Neural progenitor cell (in vitro differentiated cells): ENCODE results near the gene DHRS12. TPM values are rescaled to one million over a fixed set of nuclear protein-coding genes. Genes with fewer than 3 reads are reported as not detected.

Experiments used
- DNase-seq: peaks from one replicate; pipeline ENCODE4 v3.0.0-alpha.2; 2016; ENCODE audit warnings: low spot score
- H2AFZ ChIP-seq: fragments of 200-600 bp; sonication (generic); replicated peaks from 2 replicates; pipeline ENCODE4 v1.6.1; 2016; ENCODE audit warnings: antibody characterized with exemption
- H3F3A ChIP-seq: fragments of 200-600 bp; sonication (generic); 2 replicates; pipeline ENCODE4 v1.6.1; 2016; ENCODE audit warnings: antibody characterized with exemption, low read depth
- H3K27ac ChIP-seq: fragments of 200-600 bp; sonication (generic); 2 replicates; pipeline ENCODE4 v1.5.1; 2016; ENCODE audit warnings: mild to moderate bottlenecking
- H3K27me3 ChIP-seq: fragments of 200-600 bp; sonication (generic); 2 replicates; pipeline ENCODE4 v1.6.1; 2016; ENCODE audit warnings: mild to moderate bottlenecking, moderate library complexity
- H3K36me3 ChIP-seq: fragments of 200-600 bp; sonication (generic); 2 replicates; pipeline ENCODE4 v1.5.1; 2016
- H3K4me1 ChIP-seq: fragments of 200-600 bp; sonication (generic); 2 replicates; pipeline ENCODE4 v1.6.1; 2016; ENCODE audit warnings: mixed run types
- H3K4me2 ChIP-seq: fragments of 200-600 bp; sonication (generic); 2 replicates; pipeline ENCODE4 v1.6.1; 2016
- H3K4me3 ChIP-seq: fragments of 200-600 bp; sonication (generic); 2 replicates; pipeline ENCODE4 v1.5.1; 2016
- H3K79me2 ChIP-seq: fragments of 200-600 bp; sonication (generic); 2 replicates; pipeline ENCODE4 v1.6.1; 2016; ENCODE audit warnings: low read depth
- H3K9ac ChIP-seq: fragments of 200-600 bp; sonication (generic); 2 replicates; pipeline ENCODE4 v1.6.1; 2016
- H3K9me3 ChIP-seq: fragments of 200-600 bp; sonication (generic); 2 replicates; pipeline ENCODE4 v1.5.1; 2016; ENCODE audit warnings: low read depth
- H4K20me1 ChIP-seq: fragments of 200-600 bp; sonication (generic); 2 replicates; pipeline ENCODE4 v1.6.1; 2016; ENCODE audit warnings: low read depth
- H3K27ac Mint-ChIP-seq: 3 replicates; pipeline ENCODE4 v1.8.0; 2021; ENCODE audit warnings: mixed read lengths
- H3K27me3 Mint-ChIP-seq: 2 replicates; pipeline ENCODE4 v1.8.0; 2022; ENCODE audit warnings: low read depth, mild to moderate bottlenecking, inconsistent platforms, moderate library complexity, mixed read lengths; ENCODE audit not compliant: insufficient read depth
- H3K36me3 Mint-ChIP-seq: 3 replicates; pipeline ENCODE4 v1.8.0; 2021; ENCODE audit warnings: mixed read lengths
- H3K4me1 Mint-ChIP-seq: 3 replicates; pipeline ENCODE4 v1.8.0; 2021; ENCODE audit warnings: mixed read lengths
- H3K4me3 Mint-ChIP-seq: 3 replicates; pipeline ENCODE4 v1.8.0; 2021; ENCODE audit warnings: mild to moderate bottlenecking, moderate library complexity, mixed read lengths
- H3K9me3 Mint-ChIP-seq: 3 replicates; pipeline ENCODE4 v1.8.0; 2020; ENCODE audit warnings: mixed read lengths
- EZH2 ChIP-seq: fragments of 200-600 bp; sonication (generic); IDR thresholded peaks from 2 replicates; pipeline ENCODE4 v1.6.1; 2017; ENCODE audit warnings: antibody characterized with exemption, mild to moderate bottlenecking, moderate library complexity
- EZH2phosphoT487 ChIP-seq: fragments of 200-600 bp; sonication (generic); IDR thresholded peaks from 2 replicates; pipeline ENCODE4 v1.6.1; 2017; ENCODE audit warnings: antibody characterized with exemption
- total RNA-seq: library from RNA; depleted of rRNA; stranded (reverse); fragments of >200 nt; gene quantifications from 2 replicates; pipeline ENCODE4 v1.2.3, GENCODE V29; 2015; ENCODE audit warnings: low replicate concordance
- TF ChIP-seq, protein P1 (sequence below): fragments of 200-600 bp; sonication (generic); IDR thresholded peaks from 2 replicates; pipeline ENCODE4 v1.5.1; 2017; ENCODE audit warnings: antibody characterized with exemption, mild to moderate bottlenecking

The DHRS12 gene
- total RNA-seq, 1 donor from 2014 or later = 5.2 TPM

DNA sequence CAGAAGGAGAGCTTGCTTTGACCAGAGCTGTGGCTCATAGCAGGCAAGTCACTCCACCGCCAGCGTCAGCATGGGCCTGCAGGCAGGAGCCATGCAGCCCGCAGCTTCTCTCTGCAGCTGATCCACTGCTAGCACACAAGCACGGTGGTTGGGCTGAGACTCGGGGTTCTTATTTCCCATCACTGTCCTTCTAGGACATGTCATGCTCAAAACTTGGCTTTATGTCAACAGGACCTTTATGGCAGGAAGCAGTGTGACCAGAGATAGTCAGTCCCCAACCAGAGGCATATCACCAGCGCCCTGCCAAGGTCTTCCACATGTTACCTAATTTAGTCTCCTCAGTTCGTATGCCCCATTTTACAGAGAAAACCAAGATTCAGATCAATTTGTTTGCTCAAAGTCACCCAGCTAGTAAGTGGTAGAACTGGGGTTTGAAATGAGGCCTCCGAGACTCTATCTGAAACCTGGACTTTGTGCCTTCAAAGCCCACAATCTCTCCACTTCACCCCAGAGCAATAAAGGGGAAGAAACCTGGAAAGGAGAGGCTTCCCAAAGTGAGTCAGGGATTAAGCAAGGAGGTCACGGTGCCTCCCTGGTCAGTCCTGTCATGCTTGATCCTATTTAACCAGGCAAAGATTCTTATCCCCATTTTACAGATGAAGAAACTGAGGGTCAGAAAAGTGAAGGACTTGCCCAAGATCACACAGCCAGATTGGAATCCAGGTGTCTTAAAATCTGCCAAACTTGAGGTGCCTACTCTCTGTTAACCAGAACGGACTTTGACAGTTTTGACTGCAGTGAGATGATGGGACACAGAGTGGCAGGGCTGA lies 36.0 kb upstream of the DHRS12 start:
- H3K36me3 Mint-ChIP-seq = no peaks in the 10 kb centered on the region
- H3F3A ChIP-seq = no peaks in the 10 kb centered on the region
- H3K9ac ChIP-seq = no peak overlapping the region
- H3K4me2 ChIP-seq = no peak overlapping the region
- no peak overlapping the region for H3K4me3 ChIP-seq
- H3K4me1 Mint-ChIP-seq = peaks cover 12% of the 10 kb centered on the region
- no peaks in the 10 kb centered on the region for H3K27me3 ChIP-seq
- peaks cover 2% of the 10 kb centered on the region for H3K27me3 Mint-ChIP-seq
- H3K4me3 Mint-ChIP-seq = no peak overlapping the region
- no peaks in the 10 kb centered on the region for H3K9me3 ChIP-seq
- H3K4me1 ChIP-seq = peaks cover 6% of the 10 kb centered on the region
- TF ChIP-seq EZH2phosphoT487 = no peak
- TF ChIP-seq EZH2 = no peak
- TF ChIP-seq, protein P1, sequence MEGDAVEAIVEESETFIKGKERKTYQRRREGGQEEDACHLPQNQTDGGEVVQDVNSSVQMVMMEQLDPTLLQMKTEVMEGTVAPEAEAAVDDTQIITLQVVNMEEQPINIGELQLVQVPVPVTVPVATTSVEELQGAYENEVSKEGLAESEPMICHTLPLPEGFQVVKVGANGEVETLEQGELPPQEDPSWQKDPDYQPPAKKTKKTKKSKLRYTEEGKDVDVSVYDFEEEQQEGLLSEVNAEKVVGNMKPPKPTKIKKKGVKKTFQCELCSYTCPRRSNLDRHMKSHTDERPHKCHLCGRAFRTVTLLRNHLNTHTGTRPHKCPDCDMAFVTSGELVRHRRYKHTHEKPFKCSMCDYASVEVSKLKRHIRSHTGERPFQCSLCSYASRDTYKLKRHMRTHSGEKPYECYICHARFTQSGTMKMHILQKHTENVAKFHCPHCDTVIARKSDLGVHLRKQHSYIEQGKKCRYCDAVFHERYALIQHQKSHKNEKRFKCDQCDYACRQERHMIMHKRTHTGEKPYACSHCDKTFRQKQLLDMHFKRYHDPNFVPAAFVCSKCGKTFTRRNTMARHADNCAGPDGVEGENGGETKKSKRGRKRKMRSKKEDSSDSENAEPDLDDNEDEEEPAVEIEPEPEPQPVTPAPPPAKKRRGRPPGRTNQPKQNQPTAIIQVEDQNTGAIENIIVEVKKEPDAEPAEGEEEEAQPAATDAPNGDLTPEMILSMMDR = no peak
- H3K27ac Mint-ChIP-seq = peak overlapping the region; percentile 21
- H3K36me3 ChIP-seq = no peaks in the 10 kb centered on the region
- no peaks in the 10 kb centered on the region for H4K20me1 ChIP-seq
- H3K9me3 Mint-ChIP-seq = no peaks in the 10 kb centered on the region
- no peak overlapping the region for H2AFZ ChIP-seq
- H3K79me2 ChIP-seq = no peaks in the 10 kb centered on the region
- DNase-seq = no peak
- no peak overlapping the region for H3K27ac ChIP-seq

DNA sequence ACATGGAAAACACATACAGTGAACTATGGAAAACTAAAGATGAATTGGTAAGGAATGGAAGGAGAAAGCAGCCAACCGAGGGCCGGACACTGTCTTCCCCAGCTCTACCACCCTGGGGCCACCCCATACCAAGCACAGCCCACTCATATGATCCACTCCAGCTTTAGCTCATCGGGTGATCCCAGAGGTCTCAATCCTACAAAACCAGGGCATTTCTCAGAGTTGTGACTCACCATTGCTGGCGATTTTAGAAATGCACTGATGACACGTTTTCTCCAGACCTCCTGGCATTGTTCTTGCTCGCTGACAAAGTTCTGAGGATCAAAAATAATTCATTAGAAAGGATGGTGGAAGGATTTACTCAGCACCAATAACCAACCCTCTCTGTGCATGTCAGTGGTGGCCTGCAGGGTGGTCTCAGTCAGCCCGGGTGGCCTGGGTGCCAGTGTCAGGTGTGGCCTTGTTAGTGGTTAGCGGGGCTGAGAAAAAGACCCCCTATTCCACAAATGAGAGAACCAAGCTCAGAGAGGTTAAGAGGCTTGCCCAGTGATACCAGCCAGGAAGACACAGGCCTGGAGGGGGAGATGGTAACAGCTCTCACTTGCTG lies 34.4 kb upstream of the DHRS12 start:
- no peak overlapping the region for H2AFZ ChIP-seq
- Mint-ChIP-seq H3K9me3 (no peaks in the 10 kb centered on the region), H3K27ac (no peak overlapping the region), H3K27me3 (peaks cover 2% of the 10 kb centered on the region), H3K36me3 (no peaks in the 10 kb centered on the region), H3K4me1 (peaks cover 12% of the 10 kb centered on the region), H3K4me3 (no peak overlapping the region)
- no peak overlapping the region for H3K4me2 ChIP-seq
- no peaks in the 10 kb centered on the region for H4K20me1 ChIP-seq
- H3K36me3 ChIP-seq = no peaks in the 10 kb centered on the region
- no peaks in the 10 kb centered on the region for H3K79me2 ChIP-seq
- H3K27ac ChIP-seq = no peak overlapping the region
- H3F3A ChIP-seq = no peaks in the 10 kb centered on the region
- H3K4me1 ChIP-seq = peaks cover 6% of the 10 kb centered on the region
- no peak overlapping the region for H3K4me3 ChIP-seq
- no peak overlapping the region for H3K9ac ChIP-seq
- H3K27me3 ChIP-seq = no peaks in the 10 kb centered on the region
- DNase-seq = no peak
- H3K9me3 ChIP-seq = no peaks in the 10 kb centered on the region
- TF ChIP-seq, protein P1 = no peak
- TF ChIP-seq EZH2 (no peak), EZH2phosphoT487 (no peak)

DNA sequence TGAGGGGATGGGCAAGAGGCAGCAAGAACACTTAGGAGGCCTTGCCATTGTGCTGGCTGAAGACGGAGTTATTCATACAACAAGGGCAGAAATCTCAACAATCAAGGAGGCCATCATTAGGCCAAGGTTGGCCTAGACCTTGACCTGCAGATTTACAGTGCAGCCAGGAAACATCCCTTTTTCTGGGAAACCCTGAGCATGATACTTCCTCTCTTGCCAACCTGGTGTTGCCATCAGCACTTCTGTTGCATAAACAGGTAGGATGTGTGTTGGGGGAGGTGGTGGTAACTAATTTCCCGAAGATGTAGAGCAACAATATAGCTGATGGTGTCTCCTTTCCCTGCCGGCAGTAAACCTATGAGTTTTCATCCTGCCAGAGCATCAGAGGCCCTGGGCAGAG lies 33.1 kb upstream of the DHRS12 start:
- DNase-seq = no peak
- Histone ChIP-seq H3K9ac (no peak overlapping the region), H3K4me2 (no peak overlapping the region), H3K4me3 (no peak overlapping the region), H3K9me3 (no peaks in the 10 kb centered on the region), H3K36me3 (no peaks in the 10 kb centered on the region), H3K27me3 (no peaks in the 10 kb centered on the region), H3K79me2 (no peaks in the 10 kb centered on the region), H3F3A (no peaks in the 10 kb centered on the region), H3K27ac (no peak overlapping the region), H2AFZ (no peak overlapping the region), H4K20me1 (no peaks in the 10 kb centered on the region), H3K4me1 (peaks cover 6% of the 10 kb centered on the region)
- H3K27ac Mint-ChIP-seq = peak overlapping the region; percentile 36
- H3K36me3 Mint-ChIP-seq = no peaks in the 10 kb centered on the region
- H3K4me3 Mint-ChIP-seq = no peak overlapping the region
- TF ChIP-seq EZH2phosphoT487 = no peak
- no peak for TF ChIP-seq EZH2
- TF ChIP-seq, protein P1 = no peak
- peaks cover 15% of the 10 kb centered on the region for H3K4me1 Mint-ChIP-seq
- H3K27me3 Mint-ChIP-seq = peaks cover 4% of the 10 kb centered on the region
- H3K9me3 Mint-ChIP-seq = no peaks in the 10 kb centered on the region
